A549 (cell line): Measurements from ENCODE around the gene LBHD2. TPM values are rescaled to one million over a fixed set of nuclear protein-coding genes. Genes with fewer than 3 reads are reported as not detected.

ENCODE experiments used
- ATAC-seq, 2 experiments: fragments of 200-7000 bp in 1 of 2; fragments of >200 bp in 1 of 2; cut with Nextera tagmentation in 1 of 2; cut with Tn5 transposase in 1 of 2; 3 replicates each; pipeline versions ENCODE4 v1.8.0 to v1.9.1; 2018 to 2020; ENCODE audit warnings: mild to moderate bottlenecking in 1 of 2, moderate library complexity in 1 of 2
- CTCF ChIA-PET: fragments of 300-600 bp; sonication (Branson Sonifier 250); formaldehyde crosslinking; extraction: SDS; loops from one replicate; lab custom pipeline; 2021; ENCODE audit warnings: antibody characterized with exemption, inconsistent platforms; lab: Yijun Ruan, JAX
- POLR2A ChIA-PET: fragments of 350-600 bp; formaldehyde crosslinking; extraction: SDS; loops from one replicate; lab custom pipeline; 2021; ENCODE audit warnings: antibody characterized with exemption, inconsistent platforms; lab: Yijun Ruan, JAX
- DNase-seq, 2 experiments: peaks; one replicate each; pipeline versions ENCODE4 v3.0.0 to v3.0.0-alpha.2; 2011 to 2016; ENCODE audit warnings: low read depth in 1 of 2, low spot score in 1 of 2
- FAIRE-seq: peaks from 2 replicates; lab custom pipeline; 2011; peaks lifted over from hg19 to GRCh38; lab: Jason Lieb, UNC
- H3K27ac ChIP-seq, 2 experiments: fragments of >200 bp; sonication (Bioruptor Twin); formaldehyde crosslinking; 3 replicates each; pipeline ENCODE4 v1.5.1; 2016 to 2017
- H3K4me1 ChIP-seq: fragments of >200 bp; sonication (Bioruptor Twin); formaldehyde crosslinking; 3 replicates; pipeline ENCODE4 v1.6.1; 2016
- H3K4me2 ChIP-seq: fragments of >200 bp; sonication (Bioruptor Twin); formaldehyde crosslinking; 3 replicates; pipeline ENCODE4 v1.6.1; 2016
- H3K4me3 ChIP-seq: fragments of >200 bp; sonication (Bioruptor Twin); formaldehyde crosslinking; 3 replicates; pipeline ENCODE4 v1.5.1; 2016
- H3K9me3 ChIP-seq: fragments of >200 bp; sonication (Bioruptor Twin); formaldehyde crosslinking; 3 replicates; pipeline ENCODE4 v1.6.1; 2016
- CHD2 ChIP-seq: fragments of 150-350 bp; IDR thresholded peaks from 2 replicates; pipeline ENCODE4 v1.6.1; 2014; ENCODE audit warnings: low read length; ENCODE audit not compliant: partially characterized antibody
- EHF ChIP-seq: fragments of 250-450 bp; sonication (Bioruptor Pico); IDR thresholded peaks from 2 replicates; pipeline ENCODE4 v1.5.0; 2020; ENCODE audit warnings: mild to moderate bottlenecking
- EP300 ChIP-seq, 2 experiments: fragments of >200 bp; sonication (Bioruptor Twin); formaldehyde crosslinking; IDR thresholded peaks; 2 replicates in 1 of 2; 3 replicates in 1 of 2; pipeline ENCODE4 v1.6.1; 2016 to 2017
- GATA3 ChIP-seq: IDR thresholded peaks from 2 replicates; pipeline ENCODE4 v1.6.1; 2012; ENCODE audit warnings: borderline replicate concordance
- HOXA7 ChIP-seq: fragments of 250-450 bp; sonication (Bioruptor Pico); IDR thresholded peaks from 2 replicates; pipeline ENCODE4 v1.5.0; 2020; ENCODE audit warnings: mild to moderate bottlenecking, moderate library complexity
- HOXB13 ChIP-seq: fragments of 250-450 bp; sonication (Bioruptor Pico); IDR thresholded peaks from 2 replicates; pipeline ENCODE4 v1.5.0; 2020; ENCODE audit warnings: low read depth, mild to moderate bottlenecking, moderate library complexity
- JUN ChIP-seq, 2 experiments: fragments of >200 bp; sonication (Bioruptor Twin); formaldehyde crosslinking; IDR thresholded peaks; 2 replicates in 1 of 2; 3 replicates in 1 of 2; pipeline ENCODE4 v1.6.1; 2016 to 2017
- KDM1A ChIP-seq: fragments of 200-600 bp; sonication (generic); IDR thresholded peaks from 2 replicates; pipeline ENCODE4 v1.6.1; 2016; ENCODE audit warnings: low read depth, mild to moderate bottlenecking
- MYC ChIP-seq: IDR thresholded peaks from 2 replicates; pipeline ENCODE4 v1.6.1; 2012; ENCODE audit warnings: mild to moderate bottlenecking, inconsistent platforms, low read length, improper control_type of control experiment, borderline replicate concordance
- NR3C1 ChIP-seq: fragments of >200 bp; sonication (Bioruptor Twin); formaldehyde crosslinking; IDR thresholded peaks from 3 replicates; pipeline ENCODE4 v1.6.1; 2017
- PHF8 ChIP-seq: fragments of 200-600 bp; sonication (generic); IDR thresholded peaks from 2 replicates; pipeline ENCODE4 v1.6.1; 2016; ENCODE audit warnings: low read depth, mild to moderate bottlenecking, antibody characterized with exemption, moderate library complexity, borderline replicate concordance
- POLR2A ChIP-seq: IDR thresholded peaks from 2 replicates; pipeline ENCODE4 v1.6.1; 2012; ENCODE audit warnings: mild to moderate bottlenecking, low read length
- RCOR1 ChIP-seq: fragments of 150-350 bp; IDR thresholded peaks from 2 replicates; pipeline ENCODE4 v1.6.1; 2014; ENCODE audit warnings: antibody characterized with exemption, low read length, low read depth
- SMC3 ChIP-seq: fragments of >200 bp; sonication (Bioruptor Twin); formaldehyde crosslinking; IDR thresholded peaks from 3 replicates; pipeline ENCODE4 v1.6.1; 2018; ENCODE audit warnings: inconsistent platforms
- TFCP2L1 ChIP-seq: fragments of 250-450 bp; sonication (Bioruptor Pico); IDR thresholded peaks from 2 replicates; pipeline ENCODE4 v1.5.0; 2021; ENCODE audit warnings: mild to moderate bottlenecking
- ZFP36 ChIP-seq: fragments of 450-650 bp; IDR thresholded peaks from 2 replicates; pipeline ENCODE4 v1.6.1; 2014; ENCODE audit warnings: borderline replicate concordance; ENCODE audit not compliant: partially characterized antibody
- ZNF302 ChIP-seq: fragments of 250-450 bp; sonication (Bioruptor Pico); IDR thresholded peaks from 2 replicates; pipeline ENCODE4 v1.9.0; 2021; ENCODE audit warnings: inconsistent platforms, mild to moderate bottlenecking, moderate library complexity
- WGBS: methylation state at CpG from one replicate; pipeline ENCODE4 v1.1.6; 2017; ENCODE audit errors: missing lambda C conversion rate; 5-methylcytosine and 5-hydroxymethylcytosine counted together
- polyA plus RNA-seq, 4 experiments: library from polyadenylated mRNA; depleted of rRNA in 3 of 4; stranded (reverse); fragments of >200 nt; fragmentation: RNase III in 1 of 4; extraction: RNeasy Plus Mini Kit Qiagen cat#74134 plus additional on column Dnase treatment in 1 of 4; gene quantifications; 2 replicates in 3 of 4; 3 replicates in 1 of 4; pipeline ENCODE4 v1.2.3, GENCODE V29; 2011 to 2017
- TF ChIP-seq, protein P1 (sequence below): fragments of 450-650 bp; IDR thresholded peaks from 2 replicates; pipeline ENCODE4 v1.6.1; 2014; ENCODE audit warnings: antibody characterized with exemption
- TF ChIP-seq, protein P2 (sequence below): IDR thresholded peaks from 2 replicates; pipeline ENCODE4 v1.6.1; 2012
- TF ChIP-seq, protein P3 (sequence below): fragments of >200 bp; sonication (Bioruptor Twin); formaldehyde crosslinking; IDR thresholded peaks from 2 replicates; pipeline ENCODE4 v1.6.1; 2016

The LBHD2 gene
- polyA plus RNA-seq, 2 of the 4 experiments (the other 2 are of a cell fraction), result not detected

DNA sequence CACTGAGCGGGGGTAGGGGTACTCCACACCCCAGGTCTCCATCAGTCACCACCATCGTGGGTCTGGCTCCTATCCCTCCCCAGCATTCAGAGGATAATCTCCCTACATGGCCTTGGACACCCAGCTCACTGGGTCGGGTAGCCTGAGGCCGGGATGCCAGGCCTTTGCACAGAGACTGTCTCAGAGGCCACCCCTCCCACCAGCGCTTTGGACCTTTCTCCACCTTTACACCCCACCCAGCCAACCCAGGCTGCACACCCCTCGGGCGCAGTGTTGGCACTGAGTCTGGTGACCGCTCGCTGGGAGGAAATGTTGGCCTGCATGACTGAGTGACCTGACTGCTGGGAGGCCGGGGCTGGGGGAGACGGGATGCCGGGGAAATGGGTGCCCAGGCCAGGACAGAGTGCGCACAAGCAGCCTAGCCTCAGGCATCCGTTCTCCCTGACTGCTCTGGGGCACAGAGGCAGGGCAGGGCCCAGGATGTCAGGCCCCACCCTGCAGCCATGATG lies 10.6 kb upstream of the LBHD2 start (continued):
- no peak for TF ChIP-seq EHF (CRISPR knock-in tag)
- TF ChIP-seq, protein P1, sequence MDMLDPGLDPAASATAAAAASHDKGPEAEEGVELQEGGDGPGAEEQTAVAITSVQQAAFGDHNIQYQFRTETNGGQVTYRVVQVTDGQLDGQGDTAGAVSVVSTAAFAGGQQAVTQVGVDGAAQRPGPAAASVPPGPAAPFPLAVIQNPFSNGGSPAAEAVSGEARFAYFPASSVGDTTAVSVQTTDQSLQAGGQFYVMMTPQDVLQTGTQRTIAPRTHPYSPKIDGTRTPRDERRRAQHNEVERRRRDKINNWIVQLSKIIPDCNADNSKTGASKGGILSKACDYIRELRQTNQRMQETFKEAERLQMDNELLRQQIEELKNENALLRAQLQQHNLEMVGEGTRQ, result no peak
- peak; percentile 3 to 33; a peak in 1 of 5 replicates for TF ChIP-seq EP300 (IDR thresholded peaks at IDR 0.05)
- peak; percentile 12; the same call in 1 of the 3 replicates for TF ChIP-seq SMC3
- no peak for TF ChIP-seq NR3C1
- no peak for TF ChIP-seq CHD2

DNA sequence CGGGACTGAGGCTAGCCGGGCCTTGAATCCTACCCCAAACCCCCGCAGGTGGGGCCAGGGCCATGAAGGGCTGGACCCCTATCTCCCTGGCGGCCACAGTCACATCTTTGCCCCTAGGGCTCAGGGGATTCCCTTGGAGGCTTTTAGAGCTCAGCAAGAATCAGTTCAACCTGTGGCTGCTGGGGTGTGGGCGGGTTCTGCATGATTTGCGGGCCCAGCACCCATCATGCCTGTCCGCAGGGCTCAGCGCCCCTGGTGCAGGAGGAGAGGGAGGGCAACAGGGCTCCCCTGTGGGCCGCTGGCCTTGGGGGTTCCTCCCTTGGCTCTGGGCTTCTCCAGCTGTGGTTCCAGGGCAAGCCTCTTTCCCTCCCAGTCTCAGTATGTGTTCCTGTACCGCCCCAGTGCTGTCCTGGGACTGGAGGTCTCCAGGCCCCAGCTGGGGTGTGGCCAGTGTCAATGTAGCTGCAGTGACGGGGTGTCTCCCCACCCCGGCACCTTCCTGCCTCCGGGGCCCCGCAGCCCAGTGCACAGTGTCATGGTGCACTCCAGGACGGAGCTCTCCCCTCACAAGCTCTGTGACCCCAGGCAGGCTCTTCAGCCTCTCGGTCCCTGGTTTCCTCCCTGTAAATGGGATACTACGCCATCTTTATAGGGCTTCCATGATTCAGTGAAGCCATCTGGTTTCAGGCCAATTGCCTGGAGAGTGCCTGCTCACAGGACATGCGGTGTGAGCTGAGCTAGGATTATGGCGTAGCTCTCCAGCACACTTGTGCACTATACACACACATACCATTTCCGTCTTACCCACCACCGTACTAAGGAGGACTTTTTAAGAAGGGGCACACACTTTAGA lies 9.9 kb upstream of the LBHD2 start:
- H3K4me3 ChIP-seq, result peak overlapping the region; percentile 58; the same call in 2 of the 3 replicates
- peak; percentile 5 to 22 for ATAC-seq
- no peak for FAIRE-seq
- H3K27ac ChIP-seq, result peak overlapping the region; percentile 97 to 99
- DNase-seq, result peak in 1 of 2 experiments; percentile 50
- 55% methylated on average over 16 of the region's 21 CpGs for WGBS
- TF ChIP-seq TFCP2L1 (CRISPR knock-in tag) (no peak), EHF (CRISPR knock-in tag) (no peak), POLR2A (peak; percentile 7; the same call in 1 of the 2 replicates)
- H3K4me1 ChIP-seq, result peaks cover 57% of the 10 kb centered on the region
- no peaks in the 10 kb centered on the region for H3K9me3 ChIP-seq
- peak overlapping the region; percentile 96 for H3K4me2 ChIP-seq
- ChIA-PET CTCF (interaction anchor here (0.5 to 11.1 kb wide), 34 partner anchors 8 to 427 kb away, joined by 3 to 259 read pairs (median 4); partner anchors contain the start of genes EXOC3L4 and LBHD2), POLR2A (interaction anchor here (1.3 kb wide), 1 partner anchor 260 kb away, joined by 4 read pairs; the partner anchor contains the start of gene EIF5)

DNA sequence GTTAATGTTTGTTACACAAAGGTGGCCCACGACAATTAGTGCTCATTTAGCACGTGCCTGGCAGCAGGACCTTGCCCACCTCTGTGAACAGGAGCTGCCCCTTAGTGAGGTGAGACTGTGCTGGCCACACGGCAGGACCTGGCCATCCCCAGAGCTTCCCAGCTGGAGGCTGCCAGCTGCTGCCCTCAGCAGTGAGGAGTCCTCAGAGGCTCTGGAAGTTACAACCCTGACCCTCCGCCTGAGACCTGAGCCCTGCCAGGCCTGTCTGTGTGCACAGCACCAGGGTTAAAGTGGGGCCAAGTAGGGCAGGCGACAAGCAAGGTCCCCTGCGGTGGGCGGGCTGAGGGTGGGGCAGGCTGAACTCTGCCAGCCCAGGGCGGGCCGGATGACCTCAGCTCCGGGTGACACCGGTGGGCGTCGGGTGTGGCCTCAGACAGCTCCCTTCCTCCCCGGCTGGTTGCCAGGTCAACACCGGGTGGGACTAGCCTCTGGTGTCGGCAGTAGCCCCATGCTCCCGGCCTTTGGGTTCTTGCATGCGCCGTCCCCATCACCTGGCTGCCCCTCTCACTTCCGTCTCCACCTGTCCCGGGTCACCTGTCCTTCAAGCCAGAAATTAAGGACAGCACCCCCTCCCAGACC lies 9.2 kb upstream of the LBHD2 start:
- peak overlapping the region; percentile 97 to 99 for H3K27ac ChIP-seq
- peak; percentile 20 to 32 for ATAC-seq
- peaks cover 54% of the 10 kb centered on the region for H3K4me1 ChIP-seq
- 3% methylated on average over 12 of the region's 21 CpGs for WGBS
- peak; percentile 54 to 86 for DNase-seq
- ChIA-PET POLR2A (interaction anchor here (0.6 to 1.3 kb wide), 2 partner anchors 259 to 306 kb away, joined by 3 to 4 read pairs; partner anchors contain the start of gene EIF5), CTCF (interaction anchor here (0.5 to 11.1 kb wide), 37 partner anchors 9 to 1004 kb away, joined by 3 to 259 read pairs (median 4); partner anchors contain the start of genes EXOC3L4 and LBHD2)
- H3K9me3 ChIP-seq, result no peaks in the 10 kb centered on the region
- TF ChIP-seq GATA3 (no peak), HOXA7 (no peak), KDM1A (no peak), POLR2A (peak; percentile 19; the same call in 1 of the 2 replicates), MYC (no peak; the same call in 1 of the 2 replicates), HOXB13 (CRISPR knock-in tag) (peak; percentile 30; the same call in 1 of the 2 replicates), ZNF302 (CRISPR knock-in tag) (peak; percentile 44; the same call in 1 of the 2 replicates), ZFP36 (no peak), JUN (IDR thresholded peaks at IDR 0.05) (peak in 1 of 2 experiments; percentile 21; a peak in 1 of 5 replicates), RCOR1 (no peak), EHF (CRISPR knock-in tag) (0 out of 2 replicates have a peak, but pooled peaks have one; percentile 47), PHF8 (no peak)
- TF ChIP-seq, protein P2, sequence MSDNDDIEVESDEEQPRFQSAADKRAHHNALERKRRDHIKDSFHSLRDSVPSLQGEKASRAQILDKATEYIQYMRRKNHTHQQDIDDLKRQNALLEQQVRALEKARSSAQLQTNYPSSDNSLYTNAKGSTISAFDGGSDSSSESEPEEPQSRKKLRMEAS, result peak; percentile 52
- TF ChIP-seq, protein P3, sequence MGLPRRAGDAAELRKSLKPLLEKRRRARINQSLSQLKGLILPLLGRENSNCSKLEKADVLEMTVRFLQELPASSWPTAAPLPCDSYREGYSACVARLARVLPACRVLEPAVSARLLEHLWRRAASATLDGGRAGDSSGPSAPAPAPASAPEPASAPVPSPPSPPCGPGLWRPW, result no peak
- H3K4me2 ChIP-seq, result peak overlapping the region; percentile 96
- FAIRE-seq, result no peak
- H3K4me3 ChIP-seq, result peak overlapping the region; percentile 58
